Measurements from ENCODE around the gene TEDC2. TPM values are rescaled to one million over a fixed set of nuclear protein-coding genes. Genes with fewer than 3 reads are reported as not detected.

Gene TEDC2
- total and polyA plus RNA-seq, 9 of the 15 experiments (the other 6 are each of a cell fraction or from before 2014, with no cell fraction given) = 0.75 to 57.0 (median 17.6) TPM

DNA sequence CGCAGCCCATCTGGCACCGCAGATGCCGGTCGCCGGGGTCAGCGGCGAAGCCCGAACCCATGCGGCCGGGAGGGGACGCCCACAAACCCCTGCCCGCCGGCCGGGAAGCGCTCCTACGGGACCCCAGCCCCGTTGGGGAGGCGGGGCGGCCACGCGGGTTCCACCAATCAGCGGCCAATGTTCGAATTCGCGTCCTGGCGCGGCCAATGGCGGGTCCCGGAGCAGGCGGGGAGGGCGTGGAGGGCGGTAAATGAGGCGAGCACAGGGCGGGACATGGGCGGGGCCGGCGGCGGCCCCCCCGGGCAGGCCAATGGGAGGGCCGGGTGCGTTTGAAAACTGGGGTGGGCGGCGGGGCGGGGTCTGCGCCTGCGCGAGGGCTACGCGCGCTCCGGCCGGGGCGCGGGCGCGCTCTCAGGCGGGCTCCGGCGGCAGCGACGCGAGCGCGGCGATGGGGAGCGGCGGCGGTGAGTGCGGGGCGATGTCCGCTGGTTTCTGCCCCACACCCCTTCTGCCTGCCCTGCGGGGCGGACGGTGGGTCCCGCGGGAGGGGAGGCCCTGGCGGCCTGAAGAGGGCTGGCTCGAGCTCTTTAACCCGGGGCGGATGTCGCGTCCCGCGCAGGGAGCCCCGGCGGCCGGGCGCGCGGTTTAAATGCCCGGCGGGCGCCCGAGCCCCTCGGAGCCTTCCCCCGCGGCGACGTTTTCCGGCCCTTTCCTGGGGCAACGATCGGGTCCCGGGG lies 30.7 kb upstream of the TEDC2 start, which contains the start of gene CCNF (continued):
- TF ChIP-seq ADNP (tag; IDR thresholded peaks at IDR 0.05) (no peak), PTRF (tag; IDR thresholded peaks at IDR 0.05) (no peak), CXXC5 (CRISPR knock-in tag; IDR thresholded peaks at IDR 0.05) (peak; percentile 87), L3MBTL2 (IDR thresholded peaks at IDR 0.05) (peak; percentile 83), RFX7 (CRISPR knock-in tag; IDR thresholded peaks at IDR 0.05) (no peak), MXI1 (IDR thresholded peaks at IDR 0.05; ENCODE audit: low read depth, low read length) (0 out of 2 replicates have a peak, but pooled peaks have one; percentile 20), EP400 (IDR thresholded peaks at IDR 0.05) (peak; percentile 93; the same call in 1 of the 2 replicates), POLR2A (conservative IDR thresholded peaks at IDR 0.05) (peak; percentile 21), CREM (IDR thresholded peaks at IDR 0.05; ENCODE audit: low read depth) (peak; percentile 42), E2F3 (CRISPR knock-in tag; IDR thresholded peaks at IDR 0.05) (0 out of 2 replicates have a peak, but pooled peaks have one; percentile 52), MYBL2 (IDR thresholded peaks at IDR 0.05; ENCODE audit: low read depth) (peak; percentile 93), MYBL2 (CRISPR knock-in tag; IDR thresholded peaks at IDR 0.05; ENCODE audit: borderline replicate concordance) (peak; percentile 77; the same call in 1 of the 2 replicates), SIN3B (IDR thresholded peaks at IDR 0.05; ENCODE audit: low read depth) (peak; percentile 28; the same call in 1 of the 2 replicates), SP1 (CRISPR knock-in tag; IDR thresholded peaks at IDR 0.05) (peak; percentile 83), PCBP1 (IDR thresholded peaks at IDR 0.05; ENCODE audit: low read depth, low read length, poor library complexity, severe bottlenecking) (peak; percentile 32), ZBTB7A (IDR thresholded peaks at IDR 0.05; ENCODE audit: borderline replicate concordance, control insufficient read depth, low read depth, low read length) (peak; percentile 93), MYC (IDR thresholded peaks at IDR 0.05; ENCODE audit: low read depth, low read length) (peak; percentile 70), MYC (CRISPR knock-in tag; IDR thresholded peaks at IDR 0.05; ENCODE audit: borderline replicate concordance, low read depth) (peak; percentile 5; the same call in 1 of the 2 replicates)
- TF ChIP-seq, protein P1, sequence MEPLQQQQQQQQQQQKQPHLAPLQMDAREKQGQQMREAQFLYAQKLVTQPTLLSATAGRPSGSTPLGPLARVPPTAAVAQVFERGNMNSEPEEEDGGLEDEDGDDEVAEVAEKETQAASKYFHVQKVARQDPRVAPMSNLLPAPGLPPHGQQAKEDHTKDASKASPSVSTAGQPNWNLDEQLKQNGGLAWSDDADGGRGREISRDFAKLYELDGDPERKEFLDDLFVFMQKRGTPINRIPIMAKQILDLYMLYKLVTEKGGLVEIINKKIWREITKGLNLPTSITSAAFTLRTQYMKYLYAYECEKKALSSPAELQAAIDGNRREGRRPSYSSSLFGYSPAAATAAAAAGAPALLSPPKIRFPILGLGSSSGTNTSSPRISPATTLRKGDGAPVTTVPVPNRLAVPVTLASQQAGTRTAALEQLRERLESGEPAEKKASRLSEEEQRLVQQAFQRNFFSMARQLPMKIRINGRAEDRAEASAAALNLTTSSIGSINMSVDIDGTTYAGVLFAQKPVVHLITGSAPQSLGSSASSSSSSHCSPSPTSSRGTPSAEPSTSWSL (CRISPR knock-in tag; IDR thresholded peaks at IDR 0.05; ENCODE audit: borderline replicate concordance) = 0 out of 2 replicates have a peak, but pooled peaks have one; percentile 12
- TF ChIP-seq, protein P2, sequence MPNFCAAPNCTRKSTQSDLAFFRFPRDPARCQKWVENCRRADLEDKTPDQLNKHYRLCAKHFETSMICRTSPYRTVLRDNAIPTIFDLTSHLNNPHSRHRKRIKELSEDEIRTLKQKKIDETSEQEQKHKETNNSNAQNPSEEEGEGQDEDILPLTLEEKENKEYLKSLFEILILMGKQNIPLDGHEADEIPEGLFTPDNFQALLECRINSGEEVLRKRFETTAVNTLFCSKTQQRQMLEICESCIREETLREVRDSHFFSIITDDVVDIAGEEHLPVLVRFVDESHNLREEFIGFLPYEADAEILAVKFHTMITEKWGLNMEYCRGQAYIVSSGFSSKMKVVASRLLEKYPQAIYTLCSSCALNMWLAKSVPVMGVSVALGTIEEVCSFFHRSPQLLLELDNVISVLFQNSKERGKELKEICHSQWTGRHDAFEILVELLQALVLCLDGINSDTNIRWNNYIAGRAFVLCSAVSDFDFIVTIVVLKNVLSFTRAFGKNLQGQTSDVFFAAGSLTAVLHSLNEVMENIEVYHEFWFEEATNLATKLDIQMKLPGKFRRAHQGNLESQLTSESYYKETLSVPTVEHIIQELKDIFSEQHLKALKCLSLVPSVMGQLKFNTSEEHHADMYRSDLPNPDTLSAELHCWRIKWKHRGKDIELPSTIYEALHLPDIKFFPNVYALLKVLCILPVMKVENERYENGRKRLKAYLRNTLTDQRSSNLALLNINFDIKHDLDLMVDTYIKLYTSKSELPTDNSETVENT (CRISPR knock-in tag; IDR thresholded peaks at IDR 0.05) = peak; percentile 80
- TF ChIP-seq, protein P3, sequence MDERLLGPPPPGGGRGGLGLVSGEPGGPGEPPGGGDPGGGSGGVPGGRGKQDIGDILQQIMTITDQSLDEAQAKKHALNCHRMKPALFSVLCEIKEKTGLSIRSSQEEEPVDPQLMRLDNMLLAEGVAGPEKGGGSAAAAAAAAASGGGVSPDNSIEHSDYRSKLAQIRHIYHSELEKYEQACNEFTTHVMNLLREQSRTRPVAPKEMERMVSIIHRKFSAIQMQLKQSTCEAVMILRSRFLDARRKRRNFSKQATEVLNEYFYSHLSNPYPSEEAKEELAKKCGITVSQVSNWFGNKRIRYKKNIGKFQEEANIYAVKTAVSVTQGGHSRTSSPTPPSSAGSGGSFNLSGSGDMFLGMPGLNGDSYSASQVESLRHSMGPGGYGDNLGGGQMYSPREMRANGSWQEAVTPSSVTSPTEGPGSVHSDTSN (CRISPR knock-in tag; IDR thresholded peaks at IDR 0.05; ENCODE audit: low read depth) = no peak
- TF ChIP-seq, protein P3 (tag; conservative IDR thresholded peaks at IDR 0.05; ENCODE audit: low read depth) = no peak

Measured in K562 (cell line).